HCEC 1CT (cell line): ENCODE results near the gene ENOX1.

Experiments
- DNase-seq: peaks from one replicate; pipeline ENCODE4 v3.0.0-alpha.2; 2017

Gene ENOX1

GRCh38 chr13:43301346-43301969 lies 485.3 kb downstream of the ENOX1 start:
- DNase-seq: peak; percentile 43

- DNase-seq: peak; percentile 49
These were observed 485.9 kb downstream of the ENOX1 start for GRCh38 chr13:43300865-43301264.

- no peak for DNase-seq
These were observed 487.4 kb downstream of the ENOX1 start for GRCh38 chr13:43299374-43299773.

- no peak for DNase-seq
These were observed 488.0 kb downstream of the ENOX1 start for GRCh38 chr13:43298816-43299215.

- no peak for DNase-seq
These were observed 488.6 kb downstream of the ENOX1 start for GRCh38 chr13:43297967-43298678.

GRCh38 chr13:43295825-43296564 lies 490.8 kb downstream of the ENOX1 start:
- DNase-seq: no peak

GRCh38 chr13:43295321-43295720 lies 491.5 kb downstream of the ENOX1 start:
- no peak for DNase-seq

- DNase-seq: peak; percentile 51
These were observed 492.4 kb downstream of the ENOX1 start for GRCh38 chr13:43294412-43294811.

- peak; percentile 84 for DNase-seq
These were observed 492.8 kb downstream of the ENOX1 start for GRCh38 chr13:43293986-43294385.

- peak; percentile 40 for DNase-seq
These were observed 493.2 kb downstream of the ENOX1 start for GRCh38 chr13:43293561-43293960.

- peak; percentile 24 for DNase-seq
These were observed 493.8 kb downstream of the ENOX1 start for GRCh38 chr13:43293008-43293407.

GRCh38 chr13:43291287-43292060 lies 495.3 kb downstream of the ENOX1 start:
- no peak for DNase-seq

- DNase-seq: no peak
These were observed 497.1 kb downstream of the ENOX1 start for GRCh38 chr13:43289470-43290255.

GRCh38 chr13:43286751-43287150 lies 500.0 kb downstream of the ENOX1 start:
- no peak for DNase-seq

- peak; percentile 56 for DNase-seq
These were observed 500.7 kb downstream of the ENOX1 start for GRCh38 chr13:43285933-43286597.

GRCh38 chr13:43284162-43284561 lies 502.6 kb downstream of the ENOX1 start:
- peak; percentile 86 for DNase-seq

GRCh38 chr13:43279696-43280095 lies 507.1 kb downstream of the ENOX1 start:
- no peak for DNase-seq

- DNase-seq: no peak
These were observed 508.6 kb downstream of the ENOX1 start for GRCh38 chr13:43278127-43278526.

GRCh38 chr13:43277142-43277541 lies 509.6 kb downstream of the ENOX1 start:
- DNase-seq: no peak

GRCh38 chr13:43274881-43275280 lies 511.9 kb downstream of the ENOX1 start:
- no peak for DNase-seq

GRCh38 chr13:43273362-43273761 lies 513.4 kb downstream of the ENOX1 start:
- DNase-seq: no peak

GRCh38 chr13:43272851-43273250 lies 513.9 kb downstream of the ENOX1 start:
- no peak for DNase-seq
